Stomach (tissue), 9 donors: ENCODE data around the gene ZNF284. TPM values are rescaled to one million over a fixed set of nuclear protein-coding genes. Genes with fewer than 3 reads are reported as not detected.

Source experiments
- DNase-seq, 2 donors: peaks; one replicate each; pipeline versions ENCODE4 v3.0.0 to v3.0.0-alpha.2; 2013 to 2019
- H3K27ac ChIP-seq, 5 donors: fragments of 200-600 bp in 4 of 5; sonication (generic) in 4 of 5; one replicate each; pipeline ENCODE4 v1.5.1; 2013 to 2019; ENCODE audit warnings: mild to moderate bottlenecking in 1 of 5, moderate library complexity in 1 of 5
- H3K27me3 ChIP-seq, 3 donors: fragments of 200-600 bp; sonication (generic); one replicate each; pipeline ENCODE4 v1.5.1; 2017 to 2019; ENCODE audit warnings: mixed run types in 1 of 3
- H3K36me3 ChIP-seq, 4 donors: fragments of 200-600 bp; sonication (generic); 1 replicate in 3 of 4; 2 replicates in 1 of 4; pipeline ENCODE4 v1.5.1; 2016 to 2019
- H3K4me1 ChIP-seq, 4 donors: fragments of 200-600 bp; sonication (generic); one replicate each; pipeline ENCODE4 v1.5.1; 2016 to 2019
- H3K4me3 ChIP-seq, 4 donors: fragments of 200-600 bp; sonication (generic) in 3 of 4; one replicate each; pipeline ENCODE4 v1.5.1; 2016 to 2019; ENCODE audit warnings: mild to moderate bottlenecking in 1 of 4
- H3K9me3 ChIP-seq, 4 donors: fragments of 200-600 bp; sonication (generic); one replicate each; pipeline ENCODE4 v1.5.1; 2016 to 2019
- EP300 ChIP-seq: sonication (generic); formaldehyde crosslinking; IDR thresholded peaks from one replicate; pipeline ENCODE4 v1.6.1; 2017; ENCODE audit warnings: antibody characterized with exemption
- POLR2A ChIP-seq, 4 donors: fragments of 450-650 bp; IDR thresholded peaks; one replicate each; pipeline ENCODE4 v1.6.1; 2016; ENCODE audit warnings: antibody characterized with exemption in 4 of 4, control low read depth in 2 of 4, mild to moderate bottlenecking in 1 of 4, moderate library complexity in 1 of 4
- POLR2AphosphoS5 ChIP-seq, 3 donors: sonication (generic); formaldehyde crosslinking; IDR thresholded peaks; one replicate each; pipeline ENCODE4 v1.6.1; 2016; ENCODE audit warnings: antibody characterized with exemption in 3 of 3
- WGBS, 5 donors: extraction: QIAGEN DNeasy Blood & Tissue Kit in 3 of 5; methylation state at CpG; one replicate each; pipeline versions ENCODE4 v1.1.5 to v1.1.7; 2013 to 2018; 5-methylcytosine and 5-hydroxymethylcytosine counted together
- intact Hi-C: fragments of 100-400 bp; cut with DNase I; formaldehyde crosslinking; loops from one replicate; pipeline ENCODE4 v1.15.1; 2023; ENCODE audit warnings: low total_unique reads
- polyA plus RNA-seq, 3 donors: library from polyadenylated mRNA; stranded (reverse); fragments of 200-250 nt; gene quantifications; one replicate each; pipeline ENCODE4 v1.2.3, GENCODE V29; 2013
- total RNA-seq, 5 donors: library from RNA; depleted of rRNA; stranded (reverse); fragments of >200 nt; gene quantifications; one replicate each; pipeline versions ENCODE4 v1.1.0 to v1.2.3, GENCODE V29; 2014 to 2016
- TF ChIP-seq, protein P1 (sequence below), 7 experiments: fragments of 450-650 bp in 4 of 7; fragments of 200-600 bp in 3 of 7; sonication (generic) in 3 of 7; IDR thresholded peaks; one replicate each; pipeline ENCODE4 v1.5.1; 2016 to 2019; ENCODE audit warnings: antibody characterized with exemption in 7 of 7, control low read depth in 2 of 7, mild to moderate bottlenecking in 1 of 7
- donor health status: healthy with polysubstance abuse.
- donor health status: Bipolar disorder and iron deficiency.
- donor health status: healthy.

The ZNF284 gene
- total and polyA plus RNA-seq, 8 donors, result 0.15 to 7.6 (median 0.68) TPM; not detected in 1

DNA sequence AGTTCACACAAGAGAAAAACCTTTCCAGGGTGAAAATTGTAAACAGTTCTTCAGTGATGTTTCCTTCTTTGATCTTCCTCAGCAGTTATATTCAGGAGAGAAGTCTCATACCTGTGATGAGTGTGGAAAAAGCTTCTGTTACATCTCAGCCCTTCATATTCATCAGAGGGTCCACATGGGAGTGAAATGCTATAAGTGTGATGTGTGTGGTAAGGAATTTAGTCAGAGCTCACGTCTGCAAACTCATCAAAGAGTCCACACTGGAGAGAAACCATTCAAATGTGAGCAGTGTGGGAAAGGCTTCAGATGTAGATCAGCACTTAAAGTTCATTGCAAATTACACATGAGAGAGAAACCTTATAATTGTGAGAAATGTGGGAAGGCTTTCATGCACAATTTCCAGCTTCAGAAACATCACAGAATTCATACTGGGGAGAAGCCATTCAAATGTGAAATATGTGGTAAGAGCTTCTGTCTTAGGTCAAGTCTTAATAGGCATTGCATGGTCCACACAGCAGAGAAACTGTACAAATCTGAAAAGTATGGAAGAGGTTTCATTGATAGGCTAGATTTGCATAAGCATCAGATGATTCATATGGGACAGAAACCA lies 39.9 kb upstream of the ZNF284 start:
- intact Hi-C loops, result no loop called here
- H3K9me3 ChIP-seq, result peaks cover 45 to 100% (median 87%) of the 10 kb centered on the region in 4 donors
- TF ChIP-seq EP300 (no peak), POLR2A (IDR thresholded peaks at IDR 0.05) (no peak), POLR2AphosphoS5 (IDR thresholded peaks at IDR 0.05) (no peak)
- TF ChIP-seq, protein P1, sequence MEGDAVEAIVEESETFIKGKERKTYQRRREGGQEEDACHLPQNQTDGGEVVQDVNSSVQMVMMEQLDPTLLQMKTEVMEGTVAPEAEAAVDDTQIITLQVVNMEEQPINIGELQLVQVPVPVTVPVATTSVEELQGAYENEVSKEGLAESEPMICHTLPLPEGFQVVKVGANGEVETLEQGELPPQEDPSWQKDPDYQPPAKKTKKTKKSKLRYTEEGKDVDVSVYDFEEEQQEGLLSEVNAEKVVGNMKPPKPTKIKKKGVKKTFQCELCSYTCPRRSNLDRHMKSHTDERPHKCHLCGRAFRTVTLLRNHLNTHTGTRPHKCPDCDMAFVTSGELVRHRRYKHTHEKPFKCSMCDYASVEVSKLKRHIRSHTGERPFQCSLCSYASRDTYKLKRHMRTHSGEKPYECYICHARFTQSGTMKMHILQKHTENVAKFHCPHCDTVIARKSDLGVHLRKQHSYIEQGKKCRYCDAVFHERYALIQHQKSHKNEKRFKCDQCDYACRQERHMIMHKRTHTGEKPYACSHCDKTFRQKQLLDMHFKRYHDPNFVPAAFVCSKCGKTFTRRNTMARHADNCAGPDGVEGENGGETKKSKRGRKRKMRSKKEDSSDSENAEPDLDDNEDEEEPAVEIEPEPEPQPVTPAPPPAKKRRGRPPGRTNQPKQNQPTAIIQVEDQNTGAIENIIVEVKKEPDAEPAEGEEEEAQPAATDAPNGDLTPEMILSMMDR (IDR thresholded peaks at IDR 0.05), result no peak
- H3K27me3 ChIP-seq, result no peaks in the 10 kb centered on the region
- WGBS, 5 donors, result 75 to 91% (median 84%) methylated on average over 1 of the region's 1 CpG
- no peak overlapping the region for H3K27ac ChIP-seq
- no peak for DNase-seq
- H3K4me3 ChIP-seq, result no peak overlapping the region
- peaks cover 49 to 63% (median 60%) of the 10 kb centered on the region in 4 donors for H3K36me3 ChIP-seq
- no peaks in the 10 kb centered on the region for H3K4me1 ChIP-seq

DNA sequence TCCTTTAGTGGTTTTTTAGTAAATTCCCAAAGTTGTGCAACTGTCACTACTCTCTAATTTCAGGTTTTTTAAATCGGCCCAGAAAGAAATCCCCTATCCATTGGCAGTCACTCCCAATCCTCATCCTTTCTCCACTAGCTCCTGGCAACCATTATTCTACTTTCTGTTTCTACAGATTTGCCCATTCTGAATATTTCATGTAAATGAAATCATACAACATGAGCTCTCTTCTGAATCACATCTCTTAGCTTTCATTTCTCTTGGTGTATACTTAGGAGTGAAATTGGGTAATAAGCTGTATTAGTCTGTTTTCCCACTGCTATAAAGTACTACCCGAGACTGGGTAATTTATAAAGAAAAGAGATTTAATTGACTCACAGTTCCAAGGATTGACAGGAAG lies 29.8 kb upstream of the ZNF284 start:
- peaks cover 0 to 4% (median 0%) of the 10 kb centered on the region in 3 donors for H3K27me3 ChIP-seq
- H3K36me3 ChIP-seq, result no peaks in the 10 kb centered on the region
- TF ChIP-seq, protein P1 (IDR thresholded peaks at IDR 0.05), result no peak
- no peak for TF ChIP-seq POLR2A (IDR thresholded peaks at IDR 0.05)
- no peak for TF ChIP-seq POLR2AphosphoS5 (IDR thresholded peaks at IDR 0.05)
- TF ChIP-seq EP300, result no peak
- 74 to 89% (median 85%) methylated on average over 2 of the region's 2 CpGs for WGBS, 5 donors
- H3K4me1 ChIP-seq, result no peaks in the 10 kb centered on the region
- H3K27ac ChIP-seq, result no peak overlapping the region
- no peak overlapping the region for H3K4me3 ChIP-seq
- intact Hi-C loops, result no loop called here
- peaks cover 0 to 71% (median 57%) of the 10 kb centered on the region in 4 donors for H3K9me3 ChIP-seq
- DNase-seq, result no peak

DNA sequence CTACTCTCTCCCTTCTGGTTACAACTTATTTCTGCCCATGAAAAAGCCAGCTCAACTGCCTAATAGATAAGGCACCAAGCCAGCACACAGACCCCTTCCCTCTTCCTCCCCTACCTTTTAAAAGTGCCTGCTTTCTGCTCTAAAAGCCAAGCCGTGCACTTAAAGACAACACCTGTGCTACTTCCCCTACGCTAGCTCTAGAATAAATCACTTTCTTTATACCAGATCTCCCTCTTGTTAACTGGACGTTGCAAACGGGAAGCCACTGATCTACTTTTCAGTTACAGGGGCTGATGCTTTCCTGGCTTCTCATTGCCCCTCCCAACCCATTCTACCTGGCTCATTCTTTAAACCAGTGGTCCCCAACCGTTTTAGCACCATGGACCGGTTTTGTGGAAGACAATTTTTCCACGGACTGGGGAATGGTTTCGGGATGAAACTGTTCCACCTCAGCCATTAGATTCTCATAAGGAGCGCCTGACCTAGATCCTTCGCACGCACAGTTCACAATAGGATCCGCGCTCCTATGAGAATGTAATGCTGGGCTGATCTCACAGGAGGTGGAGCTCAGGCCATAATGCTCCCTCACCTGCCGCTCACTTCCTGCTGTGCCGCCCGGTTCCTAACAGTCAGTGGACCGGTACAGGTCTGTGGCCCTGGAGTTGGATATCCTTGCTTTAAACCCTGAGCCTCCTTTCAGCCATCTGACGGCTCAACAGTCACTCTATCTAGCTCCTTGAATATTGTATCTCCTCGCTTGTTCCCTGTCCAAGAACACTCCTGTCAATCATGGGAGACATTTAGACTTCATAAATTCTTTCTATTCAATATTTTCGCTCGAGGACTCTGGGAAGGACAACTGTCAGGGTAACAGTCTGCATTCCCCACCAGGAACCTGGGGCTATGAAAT lies 21.0 kb upstream of the ZNF284 start:
- peak; percentile 28 to 79 for DNase-seq
- intact Hi-C loops, result no loop called here
- H3K4me1 ChIP-seq, result peaks cover 7 to 23% (median 18%) of the 10 kb centered on the region in 4 donors
- peak overlapping the region; percentile 67 to 79 (median 69) for H3K4me3 ChIP-seq
- 9 to 19% (median 11%) methylated on average over 21 of the region's 21 CpGs for whole genome bisulfite sequencing, 5 donors
- H3K27me3 ChIP-seq, result peaks cover 0 to 29% (median 0%) of the 10 kb centered on the region in 3 donors
- peak overlapping the region; percentile 32 to 82 (median 78) for H3K27ac ChIP-seq
- TF ChIP-seq POLR2A (IDR thresholded peaks at IDR 0.05) (no peak), POLR2AphosphoS5 (IDR thresholded peaks at IDR 0.05) (no peak), EP300 (no peak)
- TF ChIP-seq, protein P1 (IDR thresholded peaks at IDR 0.05), result no peak
- H3K36me3 ChIP-seq, result peaks cover 4 to 16% (median 14%) of the 10 kb centered on the region in 4 donors
- peaks cover 0 to 23% (median 11%) of the 10 kb centered on the region in 4 donors for H3K9me3 ChIP-seq

DNA sequence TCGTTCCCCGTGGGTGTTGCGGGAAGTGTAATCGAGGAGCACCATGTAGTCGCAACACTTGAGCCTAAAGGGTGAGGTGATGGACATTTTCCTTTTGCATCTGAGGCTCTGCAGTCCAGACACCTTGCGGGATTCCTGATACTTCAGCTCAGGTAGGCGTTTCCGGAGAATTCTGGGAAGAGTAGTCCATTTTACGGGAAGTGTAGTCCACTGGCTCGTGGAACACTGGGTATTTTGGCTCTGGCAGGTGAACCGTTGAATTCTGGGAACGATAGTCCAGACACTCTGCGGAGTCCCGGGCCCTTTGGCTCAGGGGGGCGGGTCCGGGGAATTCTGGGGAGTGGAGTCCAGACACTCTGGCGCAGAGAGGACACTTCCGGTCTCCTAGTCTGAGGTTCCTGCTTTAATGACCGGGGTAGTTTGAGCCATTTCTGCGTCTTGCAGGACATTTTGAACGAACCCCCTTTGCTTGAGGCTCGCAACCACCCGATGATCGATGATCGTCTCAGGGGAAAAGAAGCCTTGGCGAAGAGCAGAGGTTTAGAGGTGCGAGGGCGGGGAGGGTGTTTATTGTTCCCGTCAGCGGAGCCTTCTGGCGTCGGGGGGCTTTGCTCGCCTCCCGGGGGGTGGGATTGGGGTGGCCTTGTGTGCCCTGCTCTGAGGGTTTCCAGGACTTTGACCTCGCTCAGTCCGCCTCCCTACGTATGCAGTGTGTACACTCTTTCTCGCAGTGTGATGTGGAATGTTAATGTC lies 20.1 kb upstream of the ZNF284 start, which contains the start of gene ZNF223:
Gene ZNF223, plus strand, starts transcription at position 387 of the 753 bp plus-strand sequence. CDS start 3,141 bp downstream, outside the sequence.
- H3K9me3 ChIP-seq, result peaks cover 0 to 26% (median 13%) of the 10 kb centered on the region in 4 donors
- 1 to 3% (median 2%) methylated on average over 32 to 38 of the region's 38 CpGs for WGBS, 5 donors
- peak; percentile 95 to 98 for DNase-seq
- peaks cover 0 to 29% (median 0%) of the 10 kb centered on the region in 3 donors for H3K27me3 ChIP-seq
- H3K27ac ChIP-seq, result peak within 1 kb of the TSS; percentile 71 to 82 (median 78)
- peak within 1 kb of the TSS; percentile 67 to 79 (median 69) for H3K4me3 ChIP-seq
- TF ChIP-seq POLR2AphosphoS5 (IDR thresholded peaks at IDR 0.05), result peak; percentile 76 to 93 (median 90)
- TF ChIP-seq, protein P1 (IDR thresholded peaks at IDR 0.05), result no peak
- no peak for TF ChIP-seq POLR2A (IDR thresholded peaks at IDR 0.05)
- TF ChIP-seq EP300, result peak; percentile 38
- intact Hi-C loops, result no loop called here
- H3K36me3 ChIP-seq, result peaks cover 4 to 22% (median 19%) of the 10 kb centered on the region in 4 donors
- peaks cover 7 to 23% (median 18%) of the 10 kb centered on the region in 4 donors for H3K4me1 ChIP-seq
